NCI-H510A (cell line): Measurements from ENCODE around the gene OPA3.
"Not testable (repeated sequence)": the region's sequence is repeated elsewhere in the genome, so short reads cannot be mapped to it uniquely, and the experiment has no call there.

Source experiments
- DNase-seq: peaks from one replicate; lab custom pipeline; 2025; lab: John Stamatoyannopoulos, UW

OPA3 gene

DNA sequence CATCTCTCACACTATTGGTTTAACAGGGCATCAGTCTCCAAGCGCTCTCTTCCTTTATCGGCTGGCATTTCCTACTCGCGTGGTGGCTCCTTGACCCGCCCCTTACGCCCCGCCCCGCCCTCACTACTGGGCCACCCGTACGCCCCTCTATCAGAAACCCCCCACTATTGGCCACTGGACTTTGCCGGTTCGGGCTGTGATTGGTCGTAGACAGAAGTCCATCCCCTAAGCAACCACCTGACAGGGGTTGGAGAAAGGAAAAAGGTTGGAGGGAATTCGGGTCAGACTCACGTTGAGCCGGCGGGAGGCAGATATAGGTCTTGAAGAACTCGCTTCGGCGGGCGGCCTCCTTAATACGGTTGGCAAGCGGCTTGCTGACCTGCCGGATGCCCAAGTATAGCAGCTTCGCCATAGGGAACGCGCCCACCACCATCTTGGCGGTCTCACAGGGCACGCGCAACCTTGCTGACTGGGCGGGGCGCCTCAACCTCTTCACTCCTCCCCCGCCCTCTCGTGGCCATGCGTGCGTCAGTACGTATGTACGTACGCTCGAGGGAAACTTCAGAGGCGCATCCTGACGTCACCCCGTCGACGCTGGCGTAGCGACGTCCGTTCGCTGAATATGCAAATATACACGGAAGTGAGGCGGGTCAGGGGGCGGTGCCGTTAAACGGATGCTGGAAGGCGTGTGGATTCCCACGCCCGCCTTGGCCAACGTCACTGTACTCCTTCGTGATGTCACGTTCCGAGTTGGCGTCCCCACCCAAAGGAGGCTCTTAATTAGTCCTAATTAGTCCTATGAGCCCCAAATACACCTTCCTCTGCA is at the start of gene OPA3:
OPA3 (minus strand) TSS at position 471 of the 826 bp plus-strand sequence; CDS start at position 433, 38 bp downstream.
- peak; percentile 100 for DNase-seq

DNA sequence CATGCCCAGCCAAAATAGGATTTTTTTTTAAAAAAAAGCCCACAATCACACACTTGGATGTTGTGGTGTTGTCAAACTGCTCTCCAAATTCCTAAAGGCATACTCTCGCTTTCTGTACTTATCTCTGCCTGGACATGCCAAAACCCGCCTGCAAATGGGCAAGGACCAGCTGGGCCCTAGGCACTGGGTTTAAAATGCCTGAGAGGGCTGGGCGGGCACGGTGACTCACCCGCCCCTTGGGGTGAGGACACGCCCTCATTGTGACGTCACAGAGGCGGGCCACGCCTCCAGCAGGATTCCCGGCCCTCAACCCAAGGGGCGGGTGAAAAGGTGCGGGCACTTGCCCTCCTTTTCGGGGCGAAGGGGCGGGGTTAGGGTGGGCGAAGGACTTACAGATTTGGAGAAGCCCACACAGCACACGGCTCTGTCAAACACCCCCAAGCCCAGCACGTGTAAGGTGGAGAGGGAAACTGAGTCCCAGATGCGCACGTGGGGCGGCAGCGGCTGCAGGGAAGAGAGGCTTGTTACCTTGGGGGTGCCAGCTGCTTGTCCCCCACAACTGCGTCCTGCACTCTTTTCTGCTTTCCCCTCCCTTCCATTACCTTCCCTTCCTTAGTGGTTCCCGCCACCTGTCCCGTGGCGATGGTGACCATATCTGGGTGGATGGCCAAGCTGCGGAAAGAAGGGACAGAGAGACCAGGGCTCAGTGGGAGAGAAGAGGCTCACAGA is 48.0 kb upstream of the OPA3 start:
- DNase-seq, result no peak

DNA sequence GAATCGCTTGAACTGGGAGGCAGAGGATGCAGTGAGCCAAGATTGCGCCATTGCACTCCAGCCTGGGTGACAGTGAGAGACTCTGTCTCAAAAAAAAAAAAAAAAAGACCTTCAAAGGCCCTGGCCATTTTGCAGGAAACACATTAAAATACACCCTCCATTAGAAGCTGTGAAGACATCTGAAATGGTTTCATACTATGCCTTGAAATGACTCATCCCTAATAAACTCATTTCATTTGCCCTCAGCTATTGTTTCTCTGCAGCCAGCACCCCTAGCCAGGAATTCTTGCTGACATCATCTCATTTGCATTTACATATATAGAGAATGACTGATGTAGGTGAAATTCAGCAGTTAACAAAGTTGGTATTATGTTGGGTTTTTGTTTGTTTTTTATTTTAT is 45.9 kb upstream of the OPA3 start:
- DNase-seq, result no peak

DNA sequence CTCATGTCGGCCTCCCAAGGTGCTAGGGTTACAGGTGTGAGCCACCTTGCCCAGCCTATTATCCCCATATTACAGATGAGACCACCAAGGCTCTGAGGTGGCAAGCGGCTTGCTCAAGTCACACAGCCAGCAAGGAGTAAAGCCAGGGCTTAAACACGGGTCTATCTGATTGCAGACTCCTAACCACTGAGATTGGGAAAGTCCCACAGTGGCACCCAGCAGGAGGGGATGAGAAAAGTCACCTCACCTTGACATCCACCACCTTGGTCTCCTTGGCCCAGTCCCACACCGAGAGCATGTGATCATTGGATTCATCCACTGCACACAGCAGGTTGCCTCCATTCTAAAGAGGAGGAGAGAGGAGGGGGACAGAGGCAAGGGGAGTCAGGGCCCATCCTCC is 45.1 kb upstream of the OPA3 start:
- DNase-seq, result no peak

DNA sequence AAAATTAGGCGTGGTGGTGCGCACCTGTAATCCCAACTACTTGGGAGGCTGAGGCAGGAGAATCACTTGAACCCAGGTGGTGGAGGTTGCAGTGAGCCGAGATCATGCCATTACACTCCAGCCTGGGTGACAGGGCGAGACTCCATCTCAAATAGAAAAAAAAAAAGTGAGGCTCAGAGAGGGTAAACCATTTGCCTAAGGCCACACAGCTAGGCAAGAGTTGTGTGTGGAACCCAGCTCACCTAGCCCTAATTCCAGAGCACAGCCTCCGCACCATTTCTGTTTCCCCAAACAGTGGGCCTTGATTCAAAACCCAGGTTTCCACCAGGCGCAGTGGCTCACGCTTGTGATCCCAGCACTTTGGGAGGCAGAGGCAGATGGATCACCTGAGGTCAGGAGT is 43.6 kb upstream of the OPA3 start:
- DNase-seq, result not testable (repeated sequence)

DNA sequence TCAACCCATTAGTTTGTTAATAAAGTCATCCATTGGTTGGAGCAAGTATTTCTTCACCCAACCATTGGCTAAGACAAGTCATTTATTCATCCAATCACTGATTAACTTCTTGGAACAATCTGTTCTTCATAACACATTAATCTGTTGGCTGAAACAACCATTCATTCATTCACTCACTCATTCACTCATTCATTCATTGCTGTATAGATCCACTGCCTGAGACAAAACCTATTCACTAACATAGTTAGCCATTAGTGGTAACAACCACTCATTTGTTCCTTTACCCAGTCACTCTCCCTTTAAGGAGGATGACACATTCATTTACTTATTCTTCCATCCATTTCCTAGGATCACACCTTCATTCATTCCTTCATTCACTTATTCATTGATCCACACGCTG is 39.4 kb upstream of the OPA3 start:
- DNase-seq, result no peak

DNA sequence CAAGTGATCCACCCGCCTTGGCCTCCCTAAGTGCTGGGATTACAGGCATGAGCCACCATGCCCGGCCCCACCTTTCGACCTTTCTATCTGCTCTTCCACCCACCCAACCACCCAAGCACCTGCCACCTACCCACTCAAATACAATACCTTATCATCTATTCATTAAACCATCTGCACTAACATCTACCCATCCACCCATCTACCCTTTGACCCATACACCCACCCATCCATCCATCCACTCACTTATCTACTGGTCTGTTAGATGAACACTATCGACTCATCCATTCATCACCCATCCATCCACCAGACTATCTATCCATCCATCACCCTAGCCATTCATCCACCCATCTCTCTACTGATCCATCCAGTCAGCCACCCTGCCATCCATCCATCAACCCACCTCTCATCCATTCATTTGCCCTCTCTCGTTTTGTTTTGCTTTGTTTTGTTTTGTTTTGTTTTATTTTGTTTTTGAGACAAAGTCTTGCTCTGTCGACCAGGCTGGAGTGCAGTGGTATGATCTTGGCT is 37.4 kb upstream of the OPA3 start:
- DNase-seq, result no peak

DNA sequence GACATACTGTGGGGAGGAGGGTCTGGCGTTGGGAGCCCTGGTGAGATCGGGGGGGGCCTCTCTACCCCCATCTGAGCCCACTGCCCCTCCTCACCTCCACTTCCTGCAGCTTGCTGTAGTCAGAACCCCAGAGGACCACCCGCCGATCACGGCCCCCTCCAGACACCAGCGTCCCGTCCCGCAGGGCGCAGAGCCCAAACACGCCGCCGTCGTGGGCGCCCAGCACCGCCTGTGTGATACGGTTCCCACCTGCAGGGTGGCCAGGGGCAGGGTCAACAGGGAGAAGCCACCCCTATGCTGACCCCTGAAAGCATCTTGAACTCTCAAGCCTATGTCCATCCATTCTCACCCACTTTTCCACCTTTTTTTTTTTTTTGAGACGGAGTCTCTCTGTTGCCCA is 36.8 kb upstream of the OPA3 start:
- DNase-seq, result no peak

DNA sequence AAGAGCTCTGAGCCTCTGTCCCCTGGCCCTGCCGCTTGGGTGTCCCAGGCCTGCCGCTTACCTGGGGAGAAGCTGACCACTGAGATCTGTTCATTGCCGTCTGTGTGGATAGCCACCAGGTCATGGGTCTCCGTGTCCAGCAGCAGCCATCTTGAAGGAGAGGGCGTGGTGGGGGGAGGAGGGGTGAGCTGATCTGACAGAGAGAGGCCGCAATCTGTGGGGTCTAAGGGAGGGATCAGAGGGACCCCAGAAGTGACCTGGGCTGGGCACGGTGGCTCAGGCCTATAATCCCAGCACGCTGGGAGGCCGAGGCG is 32.1 kb upstream of the OPA3 start:
- DNase-seq, result no peak

DNA sequence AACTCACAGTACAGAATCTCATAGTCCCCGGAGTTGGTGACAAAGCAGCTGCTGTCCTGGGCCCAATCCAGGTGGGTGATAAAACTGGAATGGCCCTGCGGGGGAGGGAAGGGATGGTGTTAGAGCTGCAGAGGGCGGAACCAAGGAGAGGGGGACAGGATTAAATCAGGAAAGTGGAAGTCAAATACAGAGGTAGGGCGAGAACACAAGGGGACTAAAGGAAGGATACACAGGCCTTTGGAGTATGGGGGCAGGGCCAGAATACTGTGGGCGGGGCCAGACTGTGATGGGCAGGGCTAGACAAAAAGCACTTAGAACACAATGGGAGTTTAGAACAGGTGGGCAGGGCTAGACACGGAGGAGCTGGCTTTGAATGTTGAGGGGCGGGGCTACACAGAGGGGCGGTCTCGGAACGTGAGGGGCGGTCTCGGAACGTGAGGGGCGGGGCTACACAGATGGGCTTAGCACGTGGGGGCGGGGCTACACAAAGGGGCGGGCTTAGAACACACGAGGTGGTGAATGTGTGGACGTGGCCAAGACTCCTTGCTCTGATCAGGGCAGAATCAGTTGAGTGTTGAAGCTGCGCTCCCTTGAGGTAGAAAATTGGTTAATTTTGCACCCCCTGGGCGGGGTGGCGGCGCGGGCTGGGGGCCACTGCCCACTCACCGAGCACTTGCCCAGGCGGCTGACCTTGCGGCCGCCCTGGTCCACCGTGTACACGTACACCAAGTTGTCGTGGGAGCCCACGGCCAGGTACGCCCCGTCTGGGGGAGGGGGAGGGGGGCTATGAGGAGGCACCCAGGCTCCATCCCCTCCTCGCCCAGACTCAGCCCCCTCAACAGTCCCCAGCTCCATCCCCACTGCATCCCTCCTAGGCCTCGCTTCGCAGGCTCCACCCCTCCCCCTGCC is 31.4 kb upstream of the OPA3 start:
- no peak for DNase-seq

DNA sequence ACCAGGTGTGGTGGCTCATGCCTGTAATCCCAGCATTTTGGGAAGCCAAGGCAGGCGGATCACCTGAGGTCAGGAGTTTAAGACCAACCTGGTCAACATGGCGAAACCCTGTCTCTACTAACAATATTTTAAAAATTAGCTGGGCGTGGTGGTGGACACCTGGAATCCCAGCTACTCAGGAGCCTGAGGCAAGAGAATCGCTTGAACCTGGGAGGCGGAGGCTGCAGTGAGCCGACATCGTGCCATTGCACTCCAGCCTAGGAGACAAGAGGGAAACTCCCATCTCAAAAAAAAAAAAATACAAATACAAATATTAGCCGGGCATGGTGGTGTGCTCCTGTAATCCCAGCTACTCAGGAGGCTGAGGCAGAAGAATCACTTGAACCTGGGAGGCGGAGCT is 30.5 kb upstream of the OPA3 start:
- not testable (repeated sequence) for DNase-seq

DNA sequence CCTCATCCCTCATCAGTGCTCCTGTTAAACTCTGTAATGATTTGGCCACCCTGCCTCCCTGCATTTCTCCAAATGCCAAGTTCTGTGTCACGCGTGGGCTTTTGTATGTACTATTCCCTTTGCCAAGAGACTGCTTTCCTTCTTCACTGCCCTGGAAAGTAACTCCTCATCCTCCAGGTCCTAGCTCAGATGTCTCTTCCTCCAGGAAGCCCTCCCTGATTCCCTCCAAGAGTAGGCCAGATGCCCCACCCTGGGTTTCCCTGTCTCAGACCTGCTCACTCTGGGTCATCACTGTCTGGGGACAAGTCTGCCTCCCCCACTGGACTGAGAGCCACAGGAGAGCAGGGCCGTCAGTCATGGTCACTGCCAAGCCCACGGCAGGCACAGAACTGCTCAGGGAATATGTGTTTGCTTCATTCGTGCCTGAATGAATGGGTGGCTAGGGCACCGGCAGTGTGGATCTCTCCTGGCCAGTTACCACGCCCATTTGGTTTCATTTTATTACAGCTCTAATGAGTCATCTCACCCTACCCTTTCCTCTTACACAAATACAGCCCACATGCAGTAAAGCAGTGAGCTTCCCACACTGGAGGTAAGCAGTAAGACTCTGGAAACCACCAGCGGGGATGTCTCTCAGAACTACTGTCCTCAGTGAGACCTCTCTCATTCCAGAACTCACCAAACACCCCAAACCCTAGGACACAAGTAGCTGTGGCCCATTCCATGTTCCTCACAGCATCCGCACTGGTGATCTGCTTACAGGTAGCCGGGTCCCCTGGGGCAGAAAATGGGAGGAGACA is 29.5 kb upstream of the OPA3 start:
- no peak for DNase-seq

DNA sequence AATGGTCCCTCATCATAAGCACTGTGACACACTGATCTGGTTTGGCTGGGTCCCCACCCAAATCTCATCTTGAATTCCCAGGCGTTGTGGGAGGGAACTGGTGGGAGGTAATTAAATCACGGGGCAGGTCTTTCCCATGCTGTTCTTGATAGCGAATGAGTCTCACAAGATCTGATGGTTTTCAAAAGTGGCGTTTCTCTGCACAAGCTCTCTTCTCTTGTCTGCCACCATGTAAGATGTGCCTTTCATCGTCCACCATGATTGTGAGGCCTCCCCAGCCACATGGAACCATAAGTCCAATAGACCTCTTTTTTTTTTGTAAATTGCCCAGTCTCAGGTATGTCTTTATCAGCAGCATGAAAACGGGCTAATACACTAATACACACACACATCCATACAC is 24.3 kb upstream of the OPA3 start:
- DNase-seq, result no peak

DNA sequence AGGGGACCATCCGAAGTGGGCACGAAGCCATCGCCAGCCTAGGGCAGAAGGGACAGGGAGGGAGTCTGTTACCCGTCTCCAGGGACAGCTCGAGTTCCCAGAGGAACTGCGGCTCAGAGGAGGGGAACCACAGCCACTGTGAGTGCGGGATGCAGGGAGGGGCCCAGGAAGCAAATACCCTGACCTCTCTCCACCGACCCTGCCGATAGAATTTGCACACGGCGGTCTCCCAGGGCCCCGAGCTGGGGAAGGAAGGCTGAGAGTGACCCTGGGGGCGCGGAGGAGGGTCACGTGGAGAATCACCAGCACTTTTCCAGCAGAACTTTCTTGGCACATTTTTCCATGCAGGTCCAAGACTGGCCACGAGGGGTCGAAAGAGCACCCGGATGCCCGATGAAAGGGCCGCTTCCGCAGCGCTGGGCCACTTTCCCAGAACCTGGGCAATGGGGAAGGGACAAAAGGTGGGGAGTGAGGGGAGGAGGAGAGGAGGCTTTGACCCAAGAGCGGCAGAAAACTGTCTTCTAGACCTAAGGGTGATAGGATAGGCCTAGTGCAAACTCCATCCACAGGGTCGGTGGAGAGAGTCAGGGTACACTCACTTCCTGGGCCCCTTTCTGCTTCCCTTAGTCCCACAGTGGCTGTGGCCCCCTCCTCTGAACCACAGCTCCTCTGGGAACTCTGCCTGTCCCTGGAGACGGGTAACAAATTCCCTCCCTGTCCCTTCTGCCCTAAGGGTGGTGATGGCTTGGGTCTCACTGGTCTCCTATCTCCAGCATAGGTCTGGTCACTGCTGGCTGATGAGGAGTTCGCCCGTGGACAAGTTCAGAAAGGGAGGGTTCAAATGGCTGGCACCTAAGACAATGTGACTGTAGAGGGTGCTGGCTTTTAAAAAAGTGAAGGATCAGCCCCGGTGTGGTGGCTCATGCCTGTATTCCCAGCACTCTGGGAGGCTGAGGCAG is 22.7 kb upstream of the OPA3 start:
- DNase-seq, result peak; percentile 37

DNA sequence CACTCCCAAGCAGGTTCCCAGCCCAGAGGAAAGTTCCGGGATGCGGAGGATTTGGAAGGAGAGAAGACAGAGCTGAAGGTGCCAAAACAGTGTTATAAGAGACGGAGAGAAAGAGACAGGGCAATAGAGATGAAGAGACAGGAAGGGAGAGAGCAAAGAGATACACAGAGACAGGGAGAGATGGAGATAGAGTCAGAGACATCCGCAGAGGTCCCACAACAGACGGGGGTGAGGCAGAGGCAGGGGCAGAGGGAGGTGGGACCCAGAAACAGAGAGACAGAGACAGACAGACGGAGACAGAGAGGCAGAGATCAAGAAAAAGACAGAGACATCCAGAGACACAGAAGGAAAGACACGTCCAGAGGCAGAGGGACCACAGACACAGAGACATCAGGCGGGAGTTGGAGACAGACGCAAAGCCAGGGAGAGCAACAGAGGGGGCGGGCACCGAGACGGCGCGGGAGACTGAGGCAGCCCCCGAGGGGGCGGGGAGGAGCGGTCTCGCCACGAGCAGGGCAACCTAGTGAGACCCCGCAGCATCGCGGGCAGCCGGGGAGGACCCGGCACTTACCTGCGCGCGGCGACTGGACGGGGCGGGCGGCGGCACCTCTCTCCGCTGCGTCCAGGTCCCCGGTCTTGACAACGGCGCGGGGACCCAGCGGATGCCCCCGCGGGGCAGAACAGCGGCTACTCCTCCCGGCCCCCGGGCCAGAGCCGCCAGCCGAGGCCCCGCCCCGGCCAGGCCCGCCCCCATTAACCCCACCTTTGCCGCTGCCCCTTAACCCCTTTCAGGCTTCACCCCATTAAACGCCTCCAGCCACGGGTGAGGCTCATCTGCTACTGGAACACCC is 17.1 kb upstream of the OPA3 start, which contains the start of gene GPR4:
GPR4 (minus strand) TSS at position 689 of the 851 bp plus-strand sequence. CDS start 10,346 bp downstream, outside the sequence.
- no peak for DNase-seq

DNA sequence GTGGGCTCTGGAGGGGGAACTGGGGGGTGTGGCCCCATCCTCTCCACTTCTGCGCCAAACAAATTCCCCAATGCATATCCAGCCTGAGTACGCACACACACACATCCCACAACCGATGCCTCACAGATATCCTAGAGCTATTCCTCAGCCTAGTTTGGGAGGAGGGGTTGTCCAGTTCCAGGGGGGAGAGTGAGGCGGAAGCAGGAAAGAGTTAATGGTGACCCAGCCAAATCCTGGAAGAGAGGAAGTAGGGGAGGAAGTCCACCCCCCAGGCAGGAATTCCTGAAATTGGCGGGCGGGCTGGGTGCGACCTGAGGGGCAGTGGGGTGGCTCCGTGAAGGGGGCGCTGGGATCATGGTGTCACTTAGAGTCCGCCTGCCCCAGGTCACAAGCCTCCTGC is 16.5 kb upstream of the OPA3 start:
- DNase-seq, result no peak

DNA sequence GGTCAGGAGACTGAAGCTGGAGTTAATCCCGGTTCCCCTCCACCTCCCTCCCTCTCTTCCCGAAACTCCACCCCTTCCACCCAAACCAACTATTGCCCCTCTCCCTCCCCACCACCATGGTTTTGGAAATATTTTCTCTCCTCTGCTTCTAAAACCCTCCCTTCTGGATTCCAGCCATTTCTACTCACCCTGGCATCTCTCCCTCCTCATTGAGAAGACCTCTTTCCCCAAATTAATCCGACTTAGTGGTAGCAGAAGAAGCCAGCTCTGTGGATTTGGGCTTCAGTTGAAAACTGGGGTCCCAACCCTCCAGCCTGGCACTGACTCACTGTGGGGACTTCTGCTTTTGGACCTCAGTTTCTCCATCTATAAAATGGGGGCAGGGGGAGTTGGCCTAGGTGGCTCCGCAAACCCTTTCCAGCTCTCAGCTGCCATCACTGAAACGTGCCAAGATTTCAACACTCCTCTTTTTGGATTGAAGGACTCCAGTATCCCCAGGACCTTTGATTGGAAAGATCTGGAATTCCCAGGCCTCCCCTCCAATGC is 15.8 kb upstream of the OPA3 start:
- no peak for DNase-seq

DNA sequence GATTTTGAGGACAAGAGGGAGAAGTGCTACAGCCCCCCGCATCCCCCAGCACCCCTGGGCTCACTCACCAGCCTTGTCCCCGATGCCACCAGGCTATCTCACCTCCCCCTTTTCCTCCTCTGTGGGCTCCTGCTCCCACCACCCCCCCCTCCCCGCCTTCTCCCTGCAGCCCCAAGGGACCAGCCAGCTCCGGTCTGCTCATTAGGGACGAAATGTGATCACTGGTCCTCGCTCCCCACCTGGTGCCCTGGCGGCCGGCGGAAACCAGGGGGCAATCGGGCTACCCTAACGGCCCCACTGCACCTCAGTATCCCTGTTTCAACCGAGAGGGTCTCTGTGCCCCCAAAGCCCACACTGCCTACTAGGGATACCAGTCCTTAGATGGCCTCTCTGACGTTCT is 14.7 kb upstream of the OPA3 start:
- no peak for DNase-seq
